Fibroblast of lung (primary cell): ENCODE data around the gene CWH43. TPM values are rescaled to one million over a fixed set of nuclear protein-coding genes. Genes with fewer than 3 reads are reported as not detected.

Source experiments
- DNase-seq, 2 donors: peaks; one replicate each; pipeline versions ENCODE4 v3.0.0 to v3.0.0-alpha.2; 2010; ENCODE audit warnings: low read depth in 2 of 2
- H2AFZ ChIP-seq: 2 replicates; pipeline ENCODE4 v1.5.1; 2012; ENCODE audit warnings: low read length, control low read depth, inconsistent platforms
- H3K27ac ChIP-seq: 2 replicates; pipeline ENCODE4 v1.5.1; 2011; ENCODE audit warnings: low read length, control low read depth; ENCODE audit not compliant: insufficient read depth
- H3K27me3 ChIP-seq: 2 replicates; pipeline ENCODE4 v1.5.1; 2011; ENCODE audit warnings: mild to moderate bottlenecking, low read length; ENCODE audit not compliant: control insufficient read depth, insufficient read depth
- H3K36me3 ChIP-seq: 2 replicates; pipeline ENCODE4 v1.5.1; 2011; ENCODE audit warnings: low read length; ENCODE audit not compliant: control insufficient read depth, insufficient read depth
- H3K4me1 ChIP-seq: 2 replicates; pipeline ENCODE4 v1.5.1; 2011; ENCODE audit warnings: low read length; ENCODE audit not compliant: control insufficient read depth, insufficient read depth; ENCODE audit errors: extremely low read depth
- H3K4me2 ChIP-seq: 2 replicates; pipeline ENCODE4 v1.5.1; 2011; ENCODE audit warnings: low read length, control low read depth; ENCODE audit not compliant: insufficient read depth; ENCODE audit errors: extremely low read depth
- H3K4me3 ChIP-seq, 4 experiments: fragments of 200-600 bp in 1 of 4; sonication (generic) in 1 of 4; replicated peaks in 1 of 4; 2 replicates each; pipeline ENCODE4 v1.5.1; 2011 to 2016; ENCODE audit warnings: low read length in 4 of 4, low read depth in 3 of 4, mild to moderate bottlenecking in 3 of 4, control low read depth in 2 of 4, inconsistent platforms in 1 of 4, mixed read lengths in 1 of 4; ENCODE audit not compliant: insufficient read depth in 1 of 4; ENCODE audit errors: control extremely low read depth in 1 of 4
- H3K79me2 ChIP-seq: 2 replicates; pipeline ENCODE4 v1.5.1; 2012; ENCODE audit warnings: mild to moderate bottlenecking, low read length, inconsistent platforms; ENCODE audit not compliant: control insufficient read depth, insufficient read depth
- H3K9ac ChIP-seq: 2 replicates; pipeline ENCODE4 v1.5.1; 2011; ENCODE audit warnings: mild to moderate bottlenecking, low read length, control low read depth; ENCODE audit not compliant: insufficient read depth
- H3K9me3 ChIP-seq: 2 replicates; pipeline ENCODE4 v1.5.1; 2012; ENCODE audit warnings: low read depth, low read length; ENCODE audit not compliant: control insufficient read depth, insufficient read depth
- H4K20me1 ChIP-seq: 2 replicates; pipeline ENCODE4 v1.5.1; 2011; ENCODE audit warnings: low read length; ENCODE audit not compliant: control insufficient read depth, insufficient read depth; ENCODE audit errors: extremely low read depth
- CTCF ChIP-seq, 2 donors: IDR thresholded peaks in 1 of 2; conservative IDR thresholded peaks in 1 of 2; 1 replicate in 1 of 2; 2 replicates in 1 of 2; pipeline ENCODE4 v1.5.1; 2011 to 2012; ENCODE audit warnings: low read length in 2 of 2, control low read depth in 1 of 2, inconsistent platforms in 1 of 2, low read depth in 1 of 2, mild to moderate bottlenecking in 1 of 2
- EZH2 ChIP-seq: IDR thresholded peaks from 2 replicates; pipeline ENCODE4 v1.5.1; 2012; ENCODE audit warnings: low read length, control low read depth, mild to moderate bottlenecking; ENCODE audit errors: missing control alignments
- polyA plus RNA-seq, 2 donors: library from polyadenylated mRNA; depleted of rRNA in 1 of 2; stranded (reverse) in 1 of 2; unstranded in 1 of 2; fragments of >200 nt; gene quantifications; 2 replicates each; pipeline ENCODE4 v1.2.1, GENCODE V29; 2011 to 2012; ENCODE audit warnings: missing spikeins in 1 of 2
- total RNA-seq: library from RNA; depleted of rRNA; stranded (reverse); fragments of >200 nt; gene quantifications from 2 replicates; pipeline ENCODE4 v1.2.1, GENCODE V29; 2014

Gene CWH43
- total and polyA plus RNA-seq, 2 donors (not counting 1 experiment from before 2014, with no cell fraction given): not detected

- Histone ChIP-seq H3K4me2 (no peak overlapping the region), H3K9ac (no peak overlapping the region), H2AFZ (no peak overlapping the region), H3K27me3 (peaks cover 8% of the 10 kb centered on the region), H3K27ac (no peak overlapping the region), H3K4me1 (no peaks in the 10 kb centered on the region), H4K20me1 (no peaks in the 10 kb centered on the region), H3K4me3 (no peak overlapping the region), H3K79me2 (no peaks in the 10 kb centered on the region), H3K9me3 (no peaks in the 10 kb centered on the region), H3K36me3 (no peaks in the 10 kb centered on the region)
- TF ChIP-seq CTCF (conservative IDR thresholded peaks at IDR 0.05 in 1 of 2, IDR thresholded peaks at IDR 0.05 in 1 of 2; ENCODE audit: low read depth in 1 of 2, low read length in 2 of 2): no peak
- no peak for TF ChIP-seq EZH2
- no peak for DNase-seq
These were observed 5.3 kb downstream of the CWH43 start for GRCh38 chr4:48991357-48991756.

- H3K9ac ChIP-seq: no peak overlapping the region
- H3K27me3 ChIP-seq: no peaks in the 10 kb centered on the region
- H3K79me2 ChIP-seq: no peaks in the 10 kb centered on the region
- H3K4me3 ChIP-seq: no peak overlapping the region
- no peak overlapping the region for H2AFZ ChIP-seq
- no peaks in the 10 kb centered on the region for H3K4me1 ChIP-seq
- H3K9me3 ChIP-seq: no peaks in the 10 kb centered on the region
- DNase-seq: no peak
- no peak overlapping the region for H3K4me2 ChIP-seq
- no peak overlapping the region for H3K27ac ChIP-seq
- H3K36me3 ChIP-seq: no peaks in the 10 kb centered on the region
- no peak for TF ChIP-seq CTCF (conservative IDR thresholded peaks at IDR 0.05 in 1 of 2, IDR thresholded peaks at IDR 0.05 in 1 of 2; ENCODE audit: low read depth in 1 of 2, low read length in 2 of 2)
- TF ChIP-seq EZH2: no peak
- no peaks in the 10 kb centered on the region for H4K20me1 ChIP-seq
These were observed 11.9 kb downstream of the CWH43 start for GRCh38 chr4:48997962-48998361.

- no peak overlapping the region for H2AFZ ChIP-seq
- no peak overlapping the region for H3K4me2 ChIP-seq
- no peaks in the 10 kb centered on the region for H3K79me2 ChIP-seq
- H3K9me3 ChIP-seq: no peaks in the 10 kb centered on the region
- H3K4me1 ChIP-seq: no peaks in the 10 kb centered on the region
- H3K9ac ChIP-seq: no peak overlapping the region
- H4K20me1 ChIP-seq: no peaks in the 10 kb centered on the region
- no peak for DNase-seq
- no peak overlapping the region for H3K27ac ChIP-seq
- no peaks in the 10 kb centered on the region for H3K27me3 ChIP-seq
- TF ChIP-seq CTCF (conservative IDR thresholded peaks at IDR 0.05 in 1 of 2, IDR thresholded peaks at IDR 0.05 in 1 of 2; ENCODE audit: low read depth in 1 of 2, low read length in 2 of 2) (no peak), EZH2 (no peak)
- no peaks in the 10 kb centered on the region for H3K36me3 ChIP-seq
- no peak overlapping the region for H3K4me3 ChIP-seq
These were observed 12.4 kb downstream of the CWH43 start for GRCh38 chr4:48998440-48998839.
